Esophagus mucosa (tissue), 1 donor: ENCODE results near the gene ZNF283. TPM values are rescaled to one million over a fixed set of nuclear protein-coding genes. Genes with fewer than 3 reads are reported as not detected.
"Not testable (repeated sequence)": the region's sequence is repeated elsewhere in the genome, so short reads cannot be mapped to it uniquely, and the experiment has no call there.

Experiments
- ATAC-seq: fragments of 200-7000 bp; cut with Tn5 transposase; one replicate; pipeline ENCODE4 v1.9.1; 2020
- total RNA-seq: library from RNA; stranded (reverse); gene quantifications from one replicate; pipeline ENCODE4 v1.2.4, GENCODE V29; 2023
- donor health status: DM: yes; HTN: yes; CAD: no.

The ZNF283 gene
- total RNA-seq, 1 donor from 2014 or later: 5.3 TPM

DNA sequence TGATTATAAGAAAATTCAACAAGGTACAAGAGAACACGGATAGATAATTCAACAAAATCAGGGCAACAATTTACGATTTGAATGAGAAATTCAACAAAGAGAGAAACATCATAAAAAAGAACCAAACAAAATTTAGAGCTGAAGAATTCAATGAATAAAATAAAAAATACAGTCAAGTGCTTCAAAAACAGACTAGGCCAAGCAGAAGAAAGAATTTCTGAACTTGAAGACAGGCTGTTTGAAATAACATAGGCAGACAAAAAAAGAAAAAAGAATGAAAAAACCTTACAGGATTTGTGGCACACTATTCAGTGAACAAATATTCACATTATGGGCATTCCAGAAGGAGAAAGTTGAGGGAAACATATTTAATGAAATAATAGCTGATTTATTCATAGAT is 31.1 kb downstream of the ZNF283 start:
- ATAC-seq: no peak

- ATAC-seq: not testable (repeated sequence)
Observed at GRCh38 chr19:43866923-43867322, 39.8 kb downstream of the ZNF283 start.

DNA sequence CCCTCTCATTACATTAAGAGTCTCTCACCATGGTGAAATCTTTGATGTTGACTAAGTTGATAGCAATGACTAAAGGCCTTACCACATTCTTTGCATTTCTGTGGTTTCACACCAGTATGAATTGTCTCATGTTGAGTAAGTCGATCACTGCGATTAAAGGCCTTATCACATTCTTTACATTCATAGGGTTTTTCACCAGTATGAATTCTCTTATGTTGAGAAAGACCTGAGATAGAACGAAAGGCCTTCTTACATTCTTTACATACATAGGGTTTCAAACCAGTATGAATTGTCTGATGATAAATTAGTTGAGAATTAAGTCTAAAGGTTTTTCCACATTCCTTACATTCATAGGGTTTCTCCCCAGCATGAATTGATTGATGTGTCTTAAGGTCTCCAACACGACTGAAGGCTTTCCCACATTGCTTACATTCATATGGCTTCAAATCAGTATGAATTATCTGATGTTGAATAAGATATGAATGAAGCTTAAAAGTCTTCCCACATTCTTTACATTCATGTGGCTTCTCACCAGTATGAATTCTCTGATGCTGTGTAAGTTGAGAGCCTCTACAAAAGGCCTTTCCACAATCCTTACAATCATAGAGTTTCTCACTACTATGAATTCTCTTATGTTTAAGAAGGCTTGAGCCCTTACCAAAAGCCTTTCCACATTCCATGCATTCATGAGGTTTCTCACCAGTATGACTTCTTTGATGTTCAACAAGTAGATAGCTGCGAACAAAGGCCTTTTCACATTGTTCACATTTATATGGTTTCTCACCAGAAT is 45.6 kb downstream of the ZNF283 start:
- no peak for ATAC-seq

- ATAC-seq: no peak
Observed at GRCh38 chr19:43880483-43880882, 53.4 kb downstream of the ZNF283 start.

GRCh38 chr19:43883864-43884263 is 56.7 kb downstream of the ZNF283 start, which contains the start of gene ZNF404:
TSS of gene ZNF404 (minus strand) at chr19:43883964.
- ATAC-seq: no peak

GRCh38 chr19:43895727-43896308 is 68.7 kb downstream of the ZNF283 start:
- ATAC-seq: no peak

Other genes starting within 250 kb of the ZNF283 start
- 10.5 TPM for gene IRGQ, start 231.2 kb upstream of the ZNF283 start, total RNA-seq
- gene ZNF576, start 230.7 kb upstream of the ZNF283 start, total RNA-seq: 12.4 TPM
- gene SRRM5, start 215.2 kb upstream of the ZNF283 start, total RNA-seq: 0.12 TPM
- gene ZNF428, start 207.7 kb upstream of the ZNF283 start, total RNA-seq: 14.9 TPM
- gene CADM4, start 187.5 kb upstream of the ZNF283 start, total RNA-seq: 13.0 TPM
- 5.8 TPM for gene PLAUR, start 157.2 kb upstream of the ZNF283 start, total RNA-seq
- not detected for gene IRGC, start 111.2 kb upstream of the ZNF283 start, total RNA-seq
- gene SMG9, start 72.4 kb upstream of the ZNF283 start, total RNA-seq: 22.3 TPM
- gene KCNN4, start 46.3 kb upstream of the ZNF283 start, total RNA-seq: 4.1 TPM
- gene LYPD5, start 24.9 kb upstream of the ZNF283 start, total RNA-seq: 18.0 TPM
- 0.36 TPM for gene ZNF404, start 56.6 kb downstream of the ZNF283 start, total RNA-seq
- gene ZNF45, start 108.0 kb downstream of the ZNF283 start, total RNA-seq: 6.0 TPM
- 0.88 TPM for gene ZNF221, start 123.9 kb downstream of the ZNF283 start, total RNA-seq
- gene ZNF155, start 156.9 kb downstream of the ZNF283 start, total RNA-seq: 1.8 TPM
- gene ZNF230, start 175.6 kb downstream of the ZNF283 start, total RNA-seq: 2.1 TPM
- 1.00 TPM for gene ZNF222, start 198.1 kb downstream of the ZNF283 start, total RNA-seq
- gene ZNF223, start 224.7 kb downstream of the ZNF283 start, total RNA-seq: 2.2 TPM
- gene ZNF284, start 244.8 kb downstream of the ZNF283 start, total RNA-seq: 0.36 TPM